Lower leg skin (tissue), 3 donors: ENCODE measurements around the gene LDLRAD3.

ENCODE experiments used
- POLR2A ChIP-seq, 2 donors: fragments of 450-650 bp; IDR thresholded peaks; one replicate each; pipeline ENCODE4 v1.6.1; 2016 to 2017; ENCODE audit warnings: antibody characterized with exemption in 2 of 2, mild to moderate bottlenecking in 1 of 2, moderate library complexity in 1 of 2
- TF ChIP-seq, protein P1 (sequence below), 3 donors: fragments of 450-650 bp; IDR thresholded peaks; one replicate each; pipeline ENCODE4 v1.5.1; 2016; ENCODE audit warnings: antibody characterized with exemption in 3 of 3, mild to moderate bottlenecking in 3 of 3, moderate library complexity in 2 of 3

GRCh38 chr11:36074941-36075431, 131.1 kb downstream of the LDLRAD3 start:
- TF ChIP-seq, protein P1, sequence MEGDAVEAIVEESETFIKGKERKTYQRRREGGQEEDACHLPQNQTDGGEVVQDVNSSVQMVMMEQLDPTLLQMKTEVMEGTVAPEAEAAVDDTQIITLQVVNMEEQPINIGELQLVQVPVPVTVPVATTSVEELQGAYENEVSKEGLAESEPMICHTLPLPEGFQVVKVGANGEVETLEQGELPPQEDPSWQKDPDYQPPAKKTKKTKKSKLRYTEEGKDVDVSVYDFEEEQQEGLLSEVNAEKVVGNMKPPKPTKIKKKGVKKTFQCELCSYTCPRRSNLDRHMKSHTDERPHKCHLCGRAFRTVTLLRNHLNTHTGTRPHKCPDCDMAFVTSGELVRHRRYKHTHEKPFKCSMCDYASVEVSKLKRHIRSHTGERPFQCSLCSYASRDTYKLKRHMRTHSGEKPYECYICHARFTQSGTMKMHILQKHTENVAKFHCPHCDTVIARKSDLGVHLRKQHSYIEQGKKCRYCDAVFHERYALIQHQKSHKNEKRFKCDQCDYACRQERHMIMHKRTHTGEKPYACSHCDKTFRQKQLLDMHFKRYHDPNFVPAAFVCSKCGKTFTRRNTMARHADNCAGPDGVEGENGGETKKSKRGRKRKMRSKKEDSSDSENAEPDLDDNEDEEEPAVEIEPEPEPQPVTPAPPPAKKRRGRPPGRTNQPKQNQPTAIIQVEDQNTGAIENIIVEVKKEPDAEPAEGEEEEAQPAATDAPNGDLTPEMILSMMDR (IDR thresholded peaks at IDR 0.05), result no peak
- TF ChIP-seq POLR2A (IDR thresholded peaks at IDR 0.05), result no peak
